Astrocyte (in vitro differentiated cells and primary cell): Measurements from ENCODE around the gene RNFT2.

ENCODE experiments used
- CTCF ChIP-seq: IDR thresholded peaks from 2 replicates; pipeline ENCODE4 v1.5.1; 2011; ENCODE audit warnings: low read depth, mild to moderate bottlenecking, inconsistent platforms, low read length, moderate library complexity; ENCODE audit not compliant: insufficient read depth
- EZH2 ChIP-seq: IDR thresholded peaks from 2 replicates; pipeline ENCODE4 v1.6.1; 2012; ENCODE audit warnings: mild to moderate bottlenecking, low read length, inconsistent platforms; ENCODE audit not compliant: insufficient read depth

GRCh38 chr12:116709768-116710167, 28.3 kb upstream of the RNFT2 start:
- no peak for TF ChIP-seq CTCF
- TF ChIP-seq EZH2, result no peak
